GM23248 (cell line): ENCODE measurements around the gene QPRT.

ENCODE experiments used
- EZH2 ChIP-seq: fragments of 200-600 bp; sonication (generic); IDR thresholded peaks from 2 replicates; pipeline ENCODE4 v1.6.1; 2018; ENCODE audit warnings: antibody characterized with exemption, mild to moderate bottlenecking; ENCODE audit not compliant: insufficient read depth, poor library complexity, severe bottlenecking
- EZH2phosphoT487 ChIP-seq: fragments of 200-600 bp; sonication (generic); IDR thresholded peaks from 2 replicates; pipeline ENCODE4 v1.6.1; 2018; ENCODE audit warnings: antibody characterized with exemption, moderate library complexity, mild to moderate bottlenecking, low read depth; ENCODE audit not compliant: insufficient read depth

DNA sequence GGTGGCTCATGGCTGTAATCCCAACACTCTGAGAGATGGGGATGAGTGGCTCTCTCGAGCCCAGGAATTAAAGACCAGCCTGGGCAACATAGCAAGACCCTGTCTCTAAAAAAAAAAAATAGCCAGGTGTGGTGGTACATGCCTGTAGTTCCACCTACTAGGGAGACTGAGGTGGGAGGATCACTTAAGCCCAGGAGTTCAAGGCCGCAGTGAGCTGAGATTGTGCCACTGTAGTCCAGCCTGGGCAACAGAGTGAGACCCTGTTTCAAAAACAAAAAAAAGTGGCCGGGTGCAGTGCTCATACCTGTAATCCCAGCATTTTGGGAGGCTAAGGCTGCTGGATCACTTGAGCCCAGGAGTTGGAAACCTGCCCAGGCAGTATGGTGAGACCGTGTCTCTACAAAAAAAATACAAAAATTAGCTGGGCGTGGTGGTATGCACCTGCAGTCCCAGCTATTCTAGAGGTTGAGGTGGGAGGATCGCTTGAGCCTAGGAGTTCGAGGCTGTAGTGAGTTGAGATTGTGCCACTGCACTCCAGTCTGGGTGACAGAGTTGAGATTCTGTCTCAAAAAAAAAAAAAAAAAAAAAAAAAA is 63.8 kb downstream of the QPRT start:
- TF ChIP-seq EZH2 (no peak), EZH2phosphoT487 (no peak)
